ENCODE data around the gene CC2D1B. TPM values are rescaled to one million over a fixed set of nuclear protein-coding genes. Genes with fewer than 3 reads are reported as not detected.

Gene CC2D1B
- total and polyA plus RNA-seq, 12 donors: 23.8 to 43.0 (median 30.5) TPM

Other genes starting within 250 kb of the CC2D1B start
- 10 to 100 TPM; 13.7 to 28.9 (median 24.1) TPM for gene ZFYVE9, start 224.1 kb downstream of the CC2D1B start, total RNA-seq
- 10 to 100 TPM in 1 of 3 donors, 1 to 10 TPM in 2; 3.4 to 17.8 (median 3.4) TPM for gene ZFYVE9, start 224.1 kb downstream of the CC2D1B start, polyA plus RNA-seq
- gene ORC1, start 38.2 kb upstream of the CC2D1B start, total RNA-seq: 1 to 10 TPM in 2 of 9 donors, under 1 TPM in 5, not detected in 2; 0.68 to 3.7 (median 0.92) TPM
- gene ORC1, start 38.2 kb upstream of the CC2D1B start, polyA plus RNA-seq: 1 to 10 TPM in 1 of 3 donors, under 1 TPM in 2; 0.56 to 1.4 (median 0.61) TPM
- gene PRPF38A, start 38.4 kb upstream of the CC2D1B start, total RNA-seq: 10 to 100 TPM in 7 of 9 donors, 1 to 10 TPM in 2; 5.1 to 33.7 (median 20.2) TPM
- gene PRPF38A, start 38.4 kb upstream of the CC2D1B start, polyA plus RNA-seq: 10 to 100 TPM in 2 of 3 donors, 1 to 10 TPM in 1; 8.9 to 20.0 (median 10.2) TPM
- 10 to 100 TPM; 35.2 to 80.9 (median 69.5) TPM for gene TUT4, start 186.9 kb upstream of the CC2D1B start, total RNA-seq
- gene TUT4, start 186.9 kb upstream of the CC2D1B start, polyA plus RNA-seq: 10 to 100 TPM; 29.7 to 74.6 (median 53.3) TPM
- gene GPX7, start 236.2 kb upstream of the CC2D1B start, total RNA-seq: 10 to 100 TPM in 8 of 9 donors, 1 to 10 TPM in 1; 4.2 to 81.5 (median 17.2) TPM
- gene GPX7, start 236.2 kb upstream of the CC2D1B start, polyA plus RNA-seq: 10 to 100 TPM in 2 of 3 donors, 1 to 10 TPM in 1; 8.9 to 15.6 (median 15.5) TPM